ENCODE measurements around the gene KRTAP10-12. TPM values are rescaled to one million over a fixed set of nuclear protein-coding genes. Genes with fewer than 3 reads are reported as not detected.

The KRTAP10-12 gene
- total RNA-seq, 1 donor from 2014 or later: not detected

GRCh38 chr21:44713130-44713529 is 16.2 kb downstream of the KRTAP10-12 start:
- Mint-ChIP-seq H3K27ac (ENCODE audit: unreplicated experiment) (no peak overlapping the region), H3K9me3 (ENCODE audit: unreplicated experiment) (no peaks in the 10 kb centered on the region), H3K27me3 (ENCODE audit: unreplicated experiment) (peaks cover 21% of the 10 kb centered on the region), H3K4me1 (ENCODE audit: unreplicated experiment) (peaks cover 8% of the 10 kb centered on the region), H3K4me3 (ENCODE audit: unreplicated experiment) (no peak overlapping the region), H3K36me3 (ENCODE audit: low read depth, unreplicated experiment) (peaks cover 4% of the 10 kb centered on the region)
- TF ChIP-seq CTCF (IDR thresholded peaks at IDR 0.05; ENCODE audit: unreplicated experiment): no peak
- no peak for DNase-seq (ENCODE audit: low spot score)

DNA sequence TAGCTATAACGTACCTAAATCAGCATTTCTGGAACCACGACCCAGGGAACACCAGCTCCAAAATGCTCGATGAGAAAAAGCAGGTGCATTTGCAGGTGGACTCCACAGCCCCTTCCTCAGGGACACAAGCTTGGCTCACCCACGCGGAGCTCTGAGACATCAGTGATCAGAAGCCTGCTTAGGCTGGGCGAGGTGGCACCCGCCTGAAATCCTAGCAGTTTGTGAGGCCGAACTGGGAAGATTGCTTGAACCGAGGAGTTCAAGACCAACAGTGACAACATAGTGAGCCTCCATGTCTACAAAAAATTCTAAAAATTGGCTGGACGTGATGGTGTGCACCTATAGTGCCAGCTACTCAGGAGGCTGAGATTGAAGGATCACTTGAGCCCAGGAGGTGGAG is 16.9 kb downstream of the KRTAP10-12 start:
- no peak for DNase-seq (ENCODE audit: low spot score)
- TF ChIP-seq CTCF (IDR thresholded peaks at IDR 0.05; ENCODE audit: unreplicated experiment): no peak
- H3K27ac Mint-ChIP-seq (ENCODE audit: unreplicated experiment): no peak overlapping the region
- no peaks in the 10 kb centered on the region for H3K9me3 Mint-ChIP-seq (ENCODE audit: unreplicated experiment)
- H3K27me3 Mint-ChIP-seq (ENCODE audit: unreplicated experiment): peaks cover 19% of the 10 kb centered on the region
- H3K4me1 Mint-ChIP-seq (ENCODE audit: unreplicated experiment): peaks cover 8% of the 10 kb centered on the region
- H3K4me3 Mint-ChIP-seq (ENCODE audit: unreplicated experiment): no peak overlapping the region
- peaks cover 4% of the 10 kb centered on the region for H3K36me3 Mint-ChIP-seq (ENCODE audit: low read depth, unreplicated experiment)

GRCh38 chr21:44714905-44715304 is 17.9 kb downstream of the KRTAP10-12 start:
- Mint-ChIP-seq H3K36me3 (ENCODE audit: low read depth, unreplicated experiment) (peaks cover under 1% of the 10 kb centered on the region), H3K9me3 (ENCODE audit: unreplicated experiment) (no peaks in the 10 kb centered on the region), H3K4me1 (ENCODE audit: unreplicated experiment) (peaks cover 2% of the 10 kb centered on the region), H3K27ac (ENCODE audit: unreplicated experiment) (no peak overlapping the region), H3K4me3 (ENCODE audit: unreplicated experiment) (no peak overlapping the region), H3K27me3 (ENCODE audit: unreplicated experiment) (peaks cover 18% of the 10 kb centered on the region)
- TF ChIP-seq CTCF (IDR thresholded peaks at IDR 0.05; ENCODE audit: unreplicated experiment): no peak
- no peak for DNase-seq (ENCODE audit: low spot score)

DNA sequence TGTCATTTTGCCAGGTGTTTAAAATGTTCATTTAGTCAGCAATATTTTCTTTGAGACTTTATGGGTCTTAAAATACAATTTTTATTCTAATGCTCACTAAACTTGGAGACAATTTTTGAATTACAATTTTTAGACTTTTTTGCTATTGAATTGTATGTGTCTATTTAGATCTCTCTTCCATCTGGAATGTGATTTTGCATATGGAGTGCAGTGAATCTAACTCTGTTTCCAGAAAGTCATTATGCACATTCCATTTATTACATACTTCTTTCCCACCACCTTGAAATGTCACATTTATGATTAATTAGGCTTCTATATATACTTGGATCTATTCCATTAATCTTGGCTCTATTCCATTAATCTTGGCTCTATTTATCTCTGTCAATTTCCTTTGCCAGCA is 20.0 kb downstream of the KRTAP10-12 start:
- Mint-ChIP-seq H3K4me3 (ENCODE audit: unreplicated experiment) (no peak overlapping the region), H3K27me3 (ENCODE audit: unreplicated experiment) (peaks cover 12% of the 10 kb centered on the region), H3K4me1 (ENCODE audit: unreplicated experiment) (no peaks in the 10 kb centered on the region), H3K27ac (ENCODE audit: unreplicated experiment) (no peak overlapping the region), H3K36me3 (ENCODE audit: low read depth, unreplicated experiment) (no peaks in the 10 kb centered on the region), H3K9me3 (ENCODE audit: unreplicated experiment) (no peaks in the 10 kb centered on the region)
- no peak for TF ChIP-seq CTCF (IDR thresholded peaks at IDR 0.05; ENCODE audit: unreplicated experiment)
- no peak for DNase-seq (ENCODE audit: low spot score)

DNA sequence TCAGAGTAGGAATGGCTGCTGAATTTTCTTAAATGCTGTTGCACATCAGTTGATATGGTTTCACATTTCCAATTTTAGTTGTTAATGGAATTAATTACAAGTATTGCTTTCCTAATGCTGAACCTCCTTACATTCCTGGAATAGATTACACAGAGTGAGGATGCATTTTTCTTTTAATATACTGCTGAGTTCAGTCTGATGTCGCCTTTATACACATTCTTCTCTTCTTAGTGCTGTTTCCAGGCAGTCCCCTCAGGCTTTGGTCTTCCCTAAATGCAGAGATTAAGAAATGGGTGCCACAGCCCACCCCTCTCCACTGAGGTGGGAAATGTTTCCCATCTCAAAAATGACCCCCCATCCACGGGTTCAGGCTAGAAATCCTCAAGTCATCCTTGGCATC is 21.1 kb downstream of the KRTAP10-12 start:
- no peak for TF ChIP-seq CTCF (IDR thresholded peaks at IDR 0.05; ENCODE audit: unreplicated experiment)
- H3K4me3 Mint-ChIP-seq (ENCODE audit: unreplicated experiment): no peak overlapping the region
- H3K9me3 Mint-ChIP-seq (ENCODE audit: unreplicated experiment): no peaks in the 10 kb centered on the region
- H3K4me1 Mint-ChIP-seq (ENCODE audit: unreplicated experiment): no peaks in the 10 kb centered on the region
- H3K27ac Mint-ChIP-seq (ENCODE audit: unreplicated experiment): no peak overlapping the region
- H3K36me3 Mint-ChIP-seq (ENCODE audit: low read depth, unreplicated experiment): no peaks in the 10 kb centered on the region
- DNase-seq (ENCODE audit: low spot score): no peak
- peaks cover 11% of the 10 kb centered on the region for H3K27me3 Mint-ChIP-seq (ENCODE audit: unreplicated experiment)

Measured in endothelial cell (in vitro differentiated cells).